DND-41 (cell line): ENCODE data around the gene PLGRKT.

Source experiments
- ATAC-seq: fragments of 200-7000 bp; cut with Tn5 transposase; 3 replicates; pipeline ENCODE4 v1.9.1; 2021; ENCODE audit warnings: low read depth; ENCODE audit not compliant: insufficient read depth
- DNase-seq: peaks from one replicate; pipeline ENCODE4 v3.0.0-alpha.2; 2020
- H2AFZ ChIP-seq: 2 replicates; pipeline ENCODE4 v1.6.0; 2012; ENCODE audit warnings: low read depth, low read length
- H3K27ac ChIP-seq: 2 replicates; pipeline ENCODE4 v1.5.1; 2012; ENCODE audit warnings: low read length, inconsistent platforms
- H3K27me3 ChIP-seq: fragments of 200-600 bp; sonication (generic); 2 replicates; pipeline ENCODE4 v1.6.0; 2012; ENCODE audit warnings: low read length, mild to moderate bottlenecking, inconsistent platforms; ENCODE audit not compliant: insufficient read depth, poor library complexity
- H3K36me3 ChIP-seq: 2 replicates; pipeline ENCODE4 v1.5.1; 2012; ENCODE audit warnings: low read length, inconsistent platforms; ENCODE audit not compliant: insufficient read depth
- H3K4me1 ChIP-seq: 2 replicates; pipeline ENCODE4 v1.5.1; 2012; ENCODE audit warnings: mild to moderate bottlenecking, low read length; ENCODE audit not compliant: insufficient read depth
- H3K4me2 ChIP-seq: 2 replicates; pipeline ENCODE4 v1.6.0; 2012; ENCODE audit warnings: mild to moderate bottlenecking, moderate library complexity, low read length, inconsistent platforms; ENCODE audit not compliant: insufficient read depth
- H3K4me3 ChIP-seq, 2 experiments: fragments of 200-600 bp in 1 of 2; shearing (Covaris generic) in 1 of 2; 2 replicates each; pipeline ENCODE4 v1.5.1; 2012 to 2016; ENCODE audit warnings: inconsistent platforms in 2 of 2, low read length in 2 of 2, mild to moderate bottlenecking in 2 of 2, low read depth in 1 of 2, moderate library complexity in 1 of 2
- H3K79me2 ChIP-seq: 2 replicates; pipeline ENCODE4 v1.6.0; 2012; ENCODE audit warnings: low read length, inconsistent platforms; ENCODE audit not compliant: insufficient read depth
- H3K9ac ChIP-seq: 2 replicates; pipeline ENCODE4 v1.6.0; 2012; ENCODE audit warnings: low read depth, mild to moderate bottlenecking, inconsistent platforms, low read length, moderate library complexity
- H3K9me3 ChIP-seq: 2 replicates; pipeline ENCODE4 v1.5.1; 2012; ENCODE audit warnings: low read length, moderate library complexity, mild to moderate bottlenecking, inconsistent platforms; ENCODE audit not compliant: insufficient read depth, severe bottlenecking
- H4K20me1 ChIP-seq: 2 replicates; pipeline ENCODE4 v1.6.0; 2012; ENCODE audit warnings: low read length; ENCODE audit not compliant: insufficient read depth
- CTCF ChIP-seq: IDR thresholded peaks from 2 replicates; pipeline ENCODE4 v1.5.1; 2012; ENCODE audit warnings: borderline replicate concordance, low read length, moderate library complexity, mild to moderate bottlenecking; ENCODE audit not compliant: poor library complexity, severe bottlenecking; ENCODE audit errors: extremely low read depth
- EZH2 ChIP-seq: IDR thresholded peaks from 3 replicates; pipeline ENCODE4 v1.6.1; 2012; ENCODE audit warnings: borderline replicate concordance, low read depth, mild to moderate bottlenecking, moderate library complexity, low read length, inconsistent platforms; ENCODE audit not compliant: severe bottlenecking

Gene PLGRKT

GRCh38 chr9:5364294-5365024, 73.3 kb downstream of the PLGRKT start:
- no peaks in the 10 kb centered on the region for H3K36me3 ChIP-seq
- H3K4me3 ChIP-seq, result no peak overlapping the region
- ATAC-seq (no peak), DNase-seq (no peak)
- no peaks in the 10 kb centered on the region for H3K79me2 ChIP-seq
- H3K9ac ChIP-seq, result no peak overlapping the region
- H3K4me1 ChIP-seq, result no peaks in the 10 kb centered on the region
- TF ChIP-seq CTCF (no peak), EZH2 (no peak)
- H3K9me3 ChIP-seq, result no peaks in the 10 kb centered on the region
- H3K27ac ChIP-seq, result no peak overlapping the region
- no peak overlapping the region for H2AFZ ChIP-seq
- no peaks in the 10 kb centered on the region for H3K27me3 ChIP-seq
- no peak overlapping the region for H3K4me2 ChIP-seq
- H4K20me1 ChIP-seq, result no peaks in the 10 kb centered on the region

- H3K9me3 ChIP-seq, result no peaks in the 10 kb centered on the region
- no peak overlapping the region for H3K27ac ChIP-seq
- no peaks in the 10 kb centered on the region for H3K79me2 ChIP-seq
- TF ChIP-seq CTCF (no peak), EZH2 (no peak)
- H3K4me1 ChIP-seq, result no peaks in the 10 kb centered on the region
- no peak overlapping the region for H3K4me3 ChIP-seq
- no peak overlapping the region for H3K4me2 ChIP-seq
- ATAC-seq, result no peak
- no peak overlapping the region for H2AFZ ChIP-seq
- H3K36me3 ChIP-seq, result no peaks in the 10 kb centered on the region
- H3K27me3 ChIP-seq, result no peaks in the 10 kb centered on the region
- no peak overlapping the region for H3K9ac ChIP-seq
- no peaks in the 10 kb centered on the region for H4K20me1 ChIP-seq
- DNase-seq, result no peak
These were observed 76.3 kb downstream of the PLGRKT start for GRCh38 chr9:5361326-5362010.

- H3K79me2 ChIP-seq, result no peaks in the 10 kb centered on the region
- no peak overlapping the region for H3K4me3 ChIP-seq
- no peaks in the 10 kb centered on the region for H4K20me1 ChIP-seq
- H3K4me2 ChIP-seq, result no peak overlapping the region
- no peak overlapping the region for H3K9ac ChIP-seq
- H3K27me3 ChIP-seq, result no peaks in the 10 kb centered on the region
- DNase-seq (no peak), ATAC-seq (no peak)
- no peaks in the 10 kb centered on the region for H3K4me1 ChIP-seq
- no peaks in the 10 kb centered on the region for H3K36me3 ChIP-seq
- H3K9me3 ChIP-seq, result no peaks in the 10 kb centered on the region
- TF ChIP-seq CTCF (no peak), EZH2 (no peak)
- no peak overlapping the region for H2AFZ ChIP-seq
- H3K27ac ChIP-seq, result no peak overlapping the region
These were observed 77.4 kb downstream of the PLGRKT start for GRCh38 chr9:5360341-5360740.
